ENCODE results near the gene GAB3.

- no peak for TF ChIP-seq GATA2 (IDR thresholded peaks at IDR 0.05; ENCODE audit: low read depth, low read length)
- no peak for TF ChIP-seq GATA3 (IDR thresholded peaks at IDR 0.05; ENCODE audit: low read depth, low read length)
Measured at GRCh38 chrX:154779261-154779660, 28.4 kb upstream of the GAB3 start.

All from SH-SY5Y (cell line).